HEK293 (cell line): ENCODE results near the gene TNFAIP1.

Experiments
- CTCF ChIA-PET: fragments of 350-600 bp; formaldehyde crosslinking; extraction: SDS; loops from one replicate; lab custom pipeline; 2021; ENCODE audit warnings: antibody characterized with exemption; lab: Yijun Ruan, JAX
- POLR2A ChIA-PET: fragments of 300-600 bp; formaldehyde crosslinking; extraction: SDS; loops from one replicate; lab custom pipeline; 2020; ENCODE audit warnings: antibody characterized with exemption, inconsistent platforms; lab: Yijun Ruan, JAX
- H3K27ac ChIP-seq: fragments of 200-500 bp; sonication (Bioruptor generic); 2 replicates; pipeline ENCODE4 v1.5.1; 2014; ENCODE audit warnings: low read depth, low read length, control low read depth, inconsistent platforms; ENCODE audit errors: extremely low read depth
- H3K36me3 ChIP-seq, 2 experiments: fragments of 200-500 bp in 1 of 2; sonication (Bioruptor generic) in 1 of 2; 1 replicate in 1 of 2; 2 replicates in 1 of 2; pipeline ENCODE4 v1.5.1; 2014 to 2017; ENCODE audit warnings: inconsistent platforms in 2 of 2, low read length in 2 of 2; ENCODE audit not compliant: control insufficient read depth in 2 of 2, insufficient read depth in 1 of 2
- H3K4me1 ChIP-seq: fragments of 200-500 bp; sonication (Bioruptor generic); 2 replicates; pipeline ENCODE4 v1.5.1; 2014; ENCODE audit warnings: mild to moderate bottlenecking, low read length, inconsistent platforms; ENCODE audit not compliant: control insufficient read depth, insufficient read depth
- H3K4me3 ChIP-seq: 2 replicates; pipeline ENCODE4 v1.5.1; 2011; ENCODE audit warnings: low read depth, mild to moderate bottlenecking, control low read depth, low read length, moderate library complexity
- H3K9me3 ChIP-seq: fragments of 200-500 bp; sonication (Bioruptor generic); 2 replicates; pipeline ENCODE4 v1.5.1; 2014; ENCODE audit warnings: low read depth, low read length, inconsistent platforms; ENCODE audit not compliant: control insufficient read depth, insufficient read depth
- AEBP2 ChIP-seq: fragments of 450-650 bp; formaldehyde crosslinking; IDR thresholded peaks from 2 replicates; pipeline ENCODE4 v1.5.1; 2016; ENCODE audit warnings: missing biosample characterization, missing genetic modification characterization, borderline replicate concordance
- BCL11A ChIP-seq: fragments of 450-650 bp; formaldehyde crosslinking; IDR thresholded peaks from 2 replicates; pipeline ENCODE4 v1.5.1; 2016; ENCODE audit warnings: low read depth, missing biosample characterization, missing genetic modification characterization
- HOXC10 ChIP-seq: sonication (generic); formaldehyde crosslinking; IDR thresholded peaks from 2 replicates; pipeline ENCODE4 v1.8.1; 2023; ENCODE audit warnings: mild to moderate bottlenecking, missing genetic modification reagents
- HOXD13 ChIP-seq: sonication (generic); formaldehyde crosslinking; IDR thresholded peaks from 2 replicates; pipeline ENCODE4 v1.8.0; 2022; ENCODE audit warnings: missing genetic modification reagents, borderline replicate concordance
- KLF16 ChIP-seq: fragments of 450-650 bp; formaldehyde crosslinking; IDR thresholded peaks from 2 replicates; pipeline ENCODE4 v1.5.1; 2017; ENCODE audit warnings: missing biosample characterization, missing genetic modification characterization
- REPIN1 ChIP-seq: fragments of 450-650 bp; formaldehyde crosslinking; IDR thresholded peaks from 2 replicates; pipeline ENCODE4 v1.5.1; 2017; ENCODE audit warnings: missing biosample characterization, missing genetic modification characterization, low read depth
- SETDB1 ChIP-seq: IDR thresholded peaks from one replicate; pipeline ENCODE4 v1.6.1; 2017; ENCODE audit warnings: mild to moderate bottlenecking, low read length, moderate library complexity, mixed read lengths; ENCODE audit not compliant: insufficient read length
- TCF7L2 ChIP-seq: IDR thresholded peaks from 2 replicates; pipeline ENCODE4 v1.6.1; 2011; ENCODE audit warnings: low read depth, mild to moderate bottlenecking, inconsistent platforms, low read length, moderate library complexity, borderline replicate concordance
- ZIC2 ChIP-seq: fragments of 450-650 bp; formaldehyde crosslinking; IDR thresholded peaks from 2 replicates; pipeline ENCODE4 v1.5.1; 2016; ENCODE audit warnings: missing biosample characterization, missing genetic modification characterization
- ZNF114 ChIP-seq: fragments of 450-650 bp; formaldehyde crosslinking; IDR thresholded peaks from 2 replicates; pipeline ENCODE4 v1.5.0; 2017; ENCODE audit warnings: missing biosample characterization, missing genetic modification characterization
- ZNF335 ChIP-seq: fragments of 450-650 bp; formaldehyde crosslinking; conservative IDR thresholded peaks from 2 replicates; pipeline ENCODE4 v1.5.1; 2016; ENCODE audit warnings: missing biosample characterization, missing genetic modification characterization
- ZNF394 ChIP-seq: fragments of 450-650 bp; formaldehyde crosslinking; IDR thresholded peaks from 2 replicates; pipeline ENCODE4 v1.5.1; 2016; ENCODE audit warnings: missing biosample characterization, missing genetic modification characterization, mild to moderate bottlenecking, moderate library complexity, borderline replicate concordance
- ZNF473 ChIP-seq: fragments of 450-650 bp; formaldehyde crosslinking; IDR thresholded peaks from 2 replicates; pipeline ENCODE4 v1.5.1; 2017; ENCODE audit warnings: missing biosample characterization, missing genetic modification characterization
- ZNF521 ChIP-seq: fragments of 450-650 bp; formaldehyde crosslinking; IDR thresholded peaks from 2 replicates; pipeline ENCODE4 v1.5.1; 2017; ENCODE audit warnings: missing biosample characterization, mild to moderate bottlenecking, missing genetic modification characterization
- ZNF560 ChIP-seq: fragments of 450-650 bp; formaldehyde crosslinking; IDR thresholded peaks from 2 replicates; pipeline ENCODE4 v1.5.1; 2017; ENCODE audit warnings: missing biosample characterization, missing genetic modification characterization, borderline replicate concordance
- ZNF621 ChIP-seq: fragments of 450-650 bp; formaldehyde crosslinking; IDR thresholded peaks from 2 replicates; pipeline ENCODE4 v1.5.1; 2017; ENCODE audit warnings: missing biosample characterization, missing genetic modification characterization
- ZNF658 ChIP-seq: fragments of 450-650 bp; formaldehyde crosslinking; IDR thresholded peaks from 2 replicates; pipeline ENCODE4; 2016; ENCODE audit warnings: missing biosample characterization, missing genetic modification characterization
- ZNF837 ChIP-seq: fragments of 450-650 bp; formaldehyde crosslinking; IDR thresholded peaks from 2 replicates; pipeline ENCODE4 v1.5.1; 2016; ENCODE audit warnings: missing biosample characterization, missing genetic modification characterization
- TF ChIP-seq, protein P1 (sequence below): fragments of 450-650 bp; IDR thresholded peaks from 2 replicates; pipeline ENCODE4 v1.5.1; 2018; ENCODE audit warnings: missing biosample characterization, mild to moderate bottlenecking, missing genetic modification characterization
- TF ChIP-seq, protein P2 (sequence below): fragments of 450-650 bp; formaldehyde crosslinking; optimal IDR thresholded peaks from 2 replicates; pipeline ENCODE3; 2016; ENCODE audit warnings: missing biosample characterization, mild to moderate bottlenecking, missing genetic modification characterization
- TF ChIP-seq, protein P3 (sequence below): fragments of 450-650 bp; formaldehyde crosslinking; IDR thresholded peaks from 2 replicates; pipeline ENCODE4 v1.5.1; 2016; ENCODE audit warnings: missing biosample characterization, missing genetic modification characterization

The TNFAIP1 gene

GRCh38 chr17:28357901-28358197 is 22.3 kb downstream of the TNFAIP1 start (continued):
- TF ChIP-seq ZIC2 (tag by site-specific recombination) (no peak), ZNF621 (tag by site-specific recombination) (no peak), HOXD13 (CRISPR knock-in tag) (no peak), REPIN1 (tag by site-specific recombination) (no peak), HOXC10 (no peak), KLF16 (no peak), ZNF560 (no peak), ZNF114 (tag by site-specific recombination) (no peak), ZNF658 (tag by site-specific recombination) (no peak), SETDB1 (no peak), ZNF335 (tag by site-specific recombination) (peak; percentile 12), ZNF473 (tag by site-specific recombination) (no peak), ZNF521 (tag by site-specific recombination) (no peak), BCL11A (tag by site-specific recombination) (no peak), ZNF837 (tag by site-specific recombination) (no peak), ZNF394 (tag by site-specific recombination) (peak; percentile 2; the same call in 1 of the 2 replicates)
- TF ChIP-seq, protein P1, sequence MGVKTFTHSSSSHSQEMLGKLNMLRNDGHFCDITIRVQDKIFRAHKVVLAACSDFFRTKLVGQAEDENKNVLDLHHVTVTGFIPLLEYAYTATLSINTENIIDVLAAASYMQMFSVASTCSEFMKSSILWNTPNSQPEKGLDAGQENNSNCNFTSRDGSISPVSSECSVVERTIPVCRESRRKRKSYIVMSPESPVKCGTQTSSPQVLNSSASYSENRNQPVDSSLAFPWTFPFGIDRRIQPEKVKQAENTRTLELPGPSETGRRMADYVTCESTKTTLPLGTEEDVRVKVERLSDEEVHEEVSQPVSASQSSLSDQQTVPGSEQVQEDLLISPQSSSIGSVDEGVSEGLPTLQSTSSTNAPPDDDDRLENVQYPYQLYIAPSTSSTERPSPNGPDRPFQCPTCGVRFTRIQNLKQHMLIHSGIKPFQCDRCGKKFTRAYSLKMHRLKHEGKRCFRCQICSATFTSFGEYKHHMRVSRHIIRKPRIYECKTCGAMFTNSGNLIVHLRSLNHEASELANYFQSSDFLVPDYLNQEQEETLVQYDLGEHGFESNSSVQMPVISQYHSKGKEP (tag by site-specific recombination): no peak
- TF ChIP-seq, protein P2, sequence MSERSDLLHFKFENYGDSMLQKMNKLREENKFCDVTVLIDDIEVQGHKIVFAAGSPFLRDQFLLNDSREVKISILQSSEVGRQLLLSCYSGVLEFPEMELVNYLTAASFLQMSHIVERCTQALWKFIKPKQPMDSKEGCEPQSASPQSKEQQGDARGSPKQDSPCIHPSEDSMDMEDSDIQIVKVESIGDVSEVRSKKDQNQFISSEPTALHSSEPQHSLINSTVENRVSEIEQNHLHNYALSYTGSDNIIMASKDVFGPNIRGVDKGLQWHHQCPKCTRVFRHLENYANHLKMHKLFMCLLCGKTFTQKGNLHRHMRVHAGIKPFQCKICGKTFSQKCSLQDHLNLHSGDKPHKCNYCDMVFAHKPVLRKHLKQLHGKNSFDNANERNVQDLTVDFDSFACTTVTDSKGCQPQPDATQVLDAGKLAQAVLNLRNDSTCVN: no peak
- TF ChIP-seq, protein P3, sequence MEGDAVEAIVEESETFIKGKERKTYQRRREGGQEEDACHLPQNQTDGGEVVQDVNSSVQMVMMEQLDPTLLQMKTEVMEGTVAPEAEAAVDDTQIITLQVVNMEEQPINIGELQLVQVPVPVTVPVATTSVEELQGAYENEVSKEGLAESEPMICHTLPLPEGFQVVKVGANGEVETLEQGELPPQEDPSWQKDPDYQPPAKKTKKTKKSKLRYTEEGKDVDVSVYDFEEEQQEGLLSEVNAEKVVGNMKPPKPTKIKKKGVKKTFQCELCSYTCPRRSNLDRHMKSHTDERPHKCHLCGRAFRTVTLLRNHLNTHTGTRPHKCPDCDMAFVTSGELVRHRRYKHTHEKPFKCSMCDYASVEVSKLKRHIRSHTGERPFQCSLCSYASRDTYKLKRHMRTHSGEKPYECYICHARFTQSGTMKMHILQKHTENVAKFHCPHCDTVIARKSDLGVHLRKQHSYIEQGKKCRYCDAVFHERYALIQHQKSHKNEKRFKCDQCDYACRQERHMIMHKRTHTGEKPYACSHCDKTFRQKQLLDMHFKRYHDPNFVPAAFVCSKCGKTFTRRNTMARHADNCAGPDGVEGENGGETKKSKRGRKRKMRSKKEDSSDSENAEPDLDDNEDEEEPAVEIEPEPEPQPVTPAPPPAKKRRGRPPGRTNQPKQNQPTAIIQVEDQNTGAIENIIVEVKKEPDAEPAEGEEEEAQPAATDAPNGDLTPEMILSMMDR: no peak
- TF ChIP-seq, all 188 proteins: peak for 5

DNA sequence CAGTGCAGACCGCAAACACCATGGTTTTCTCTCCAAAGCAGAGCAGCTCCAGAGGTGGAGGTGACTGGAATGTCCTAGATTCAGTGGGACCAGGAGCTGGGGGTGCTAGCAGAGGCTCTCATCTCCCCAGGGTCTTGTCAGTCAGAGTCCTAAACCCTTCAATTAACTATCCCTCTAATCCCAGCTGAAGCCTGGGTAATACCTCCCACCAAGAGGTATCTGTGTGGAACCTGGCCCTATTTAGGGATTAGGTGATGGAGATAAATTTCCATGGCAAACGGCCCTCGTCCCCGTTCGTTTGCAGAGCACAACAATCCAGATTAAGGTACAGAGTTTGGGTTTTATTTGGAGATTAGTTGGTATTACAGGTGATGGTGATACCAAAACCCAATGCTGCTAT is 27.6 kb downstream of the TNFAIP1 start:
- H3K4me1 ChIP-seq: peaks cover 2% of the 10 kb centered on the region; the same call in 1 of the 2 replicates
- H3K36me3 ChIP-seq: peaks cover 28 to 65% of the 10 kb centered on the region in 2 experiments
- ChIA-PET CTCF (no interaction called here), POLR2A (interaction anchor here (2.3 kb wide), 1 partner anchor 27 kb away, joined by 9 read pairs; the partner anchor contains the start of genes IFT20 and TNFAIP1)
- H3K4me3 ChIP-seq: no peak overlapping the region
- no peaks in the 10 kb centered on the region for H3K9me3 ChIP-seq
- TF ChIP-seq TCF7L2 (no peak), AEBP2 (no peak)
- H3K27ac ChIP-seq: no peak overlapping the region
